ENCODE results near the gene POLDIP3.
"Not testable (repeated sequence)": the region's sequence is repeated elsewhere in the genome, so short reads cannot be mapped to it uniquely, and the experiment has no call there.

Gene POLDIP3

DNA sequence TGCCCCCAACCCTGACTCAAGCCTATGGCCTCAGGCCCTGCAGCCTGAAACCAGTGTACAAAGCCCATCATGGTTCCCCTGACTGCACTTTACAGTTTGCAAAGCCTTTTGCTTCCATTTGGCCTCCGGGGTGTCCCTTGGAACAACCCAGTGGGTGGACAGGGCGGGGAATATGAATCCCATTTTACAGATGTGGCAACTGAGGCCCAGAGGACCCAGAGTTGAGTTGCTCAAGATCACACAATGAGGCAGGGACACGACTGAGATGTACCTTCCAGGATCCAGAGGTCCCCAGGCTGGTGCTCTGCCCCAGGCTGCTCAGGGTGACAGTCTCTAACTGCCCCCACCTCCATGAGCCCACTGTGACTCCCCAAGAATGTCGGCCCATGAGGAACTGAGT is 5.4 kb upstream of the POLDIP3 start:
- Mint-ChIP-seq H3K4me1 (ENCODE audit: low read depth in 2 of 2) (peaks cover 15 to 17% of the 10 kb centered on the region in 2 donors), H3K27me3 (no peaks in the 10 kb centered on the region), H3K4me3 (no peak overlapping the region), H3K27ac (peak overlapping the region in 1 of 2 donors; percentile 29), H3K36me3 (ENCODE audit: insufficient read depth) (peaks cover 40% of the 10 kb centered on the region), H3K9me3 (no peaks in the 10 kb centered on the region)
- DNase-seq (no peak), ATAC-seq (replicated peaks) (no peak)

DNA sequence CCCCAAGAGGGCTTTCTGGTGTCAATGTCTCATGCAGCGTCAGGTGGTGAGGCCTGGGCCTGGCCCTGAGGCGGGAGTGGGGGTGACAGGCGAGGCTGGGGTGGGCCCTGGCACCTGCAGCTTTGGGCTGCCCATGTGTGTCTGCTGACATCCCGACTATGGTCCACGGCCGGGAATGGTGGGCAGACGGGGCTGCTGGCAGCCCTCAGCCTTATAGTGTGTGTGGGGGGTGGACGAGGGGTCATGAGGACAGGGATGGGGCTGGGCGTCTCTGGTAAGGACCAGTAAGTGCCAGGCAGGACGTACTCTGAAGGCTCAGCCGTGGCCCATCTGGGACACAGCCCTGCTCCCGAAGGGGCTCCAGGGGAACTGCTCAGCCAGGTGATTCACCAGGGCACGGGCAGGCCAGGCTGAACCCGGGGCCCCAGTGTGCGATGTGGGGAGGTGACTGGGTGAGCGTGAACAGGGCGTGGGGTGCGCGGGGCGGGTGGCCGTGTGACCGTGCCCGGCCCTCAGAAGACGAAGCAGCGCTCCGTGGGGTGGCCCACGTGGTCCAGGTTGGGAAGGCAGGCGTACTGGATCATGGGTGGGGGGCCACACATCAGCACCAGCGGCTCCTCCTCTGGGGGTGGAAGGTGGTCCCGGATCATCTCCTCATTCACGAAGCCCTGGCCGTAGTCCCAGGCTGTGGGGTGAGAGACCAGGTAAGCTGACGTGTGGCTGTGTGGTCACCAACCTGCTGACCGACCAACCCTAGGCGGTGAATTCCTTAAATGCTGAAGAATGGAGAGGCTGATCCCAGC is 4.8 kb upstream of the POLDIP3 start:
- Mint-ChIP-seq H3K36me3 (ENCODE audit: insufficient read depth) (peaks cover 42% of the 10 kb centered on the region), H3K9me3 (no peaks in the 10 kb centered on the region), H3K27me3 (no peaks in the 10 kb centered on the region), H3K4me3 (no peak overlapping the region), H3K4me1 (ENCODE audit: low read depth in 2 of 2) (peaks cover 18 to 21% of the 10 kb centered on the region in 2 donors), H3K27ac (peak overlapping the region in 1 of 2 donors; percentile 62)
- DNase-seq (no peak), ATAC-seq (replicated peaks) (no peak)

DNA sequence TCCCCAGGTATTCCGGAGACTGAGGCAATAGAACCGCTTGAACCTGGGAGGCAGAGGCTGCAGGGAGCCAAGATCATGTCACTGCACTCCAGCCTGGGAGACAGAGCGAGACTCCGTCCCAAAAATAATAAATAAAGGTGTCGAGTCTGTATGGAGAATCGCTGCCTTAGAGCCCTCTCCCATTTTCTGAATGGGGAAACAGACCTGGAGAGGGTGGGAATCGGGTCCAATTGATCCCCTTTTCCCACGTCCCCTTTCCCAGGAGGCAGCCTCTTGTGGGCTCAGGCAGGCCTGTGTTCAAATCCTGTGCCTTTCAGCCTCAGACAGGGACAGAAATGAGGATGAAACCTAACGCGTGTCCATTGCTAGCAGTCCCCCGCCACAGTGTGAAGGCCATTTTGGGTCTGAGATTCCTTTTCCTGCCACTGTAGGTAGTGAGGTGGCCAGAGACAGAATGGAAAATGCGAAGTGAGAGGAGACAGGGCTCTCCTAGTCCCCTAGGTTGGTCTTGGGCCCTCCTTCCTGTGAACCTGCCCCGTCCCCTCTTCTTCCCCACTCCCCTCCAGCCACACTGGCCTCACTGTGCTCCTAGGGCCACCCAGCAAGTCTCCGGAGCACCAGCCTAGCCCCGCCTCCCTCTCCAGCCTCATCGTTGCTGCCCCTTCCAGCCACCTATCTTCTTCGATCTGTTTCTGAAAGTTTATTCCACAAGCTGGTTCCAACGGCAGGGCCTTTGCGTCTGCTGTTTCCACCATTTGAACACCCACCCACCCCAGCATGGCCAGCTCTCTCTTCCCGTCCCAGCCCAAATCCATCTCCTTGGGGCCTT is 2.7 kb upstream of the POLDIP3 start:
- Mint-ChIP-seq H3K4me3 (peak overlapping the region; percentile 5 to 31), H3K9me3 (no peaks in the 10 kb centered on the region), H3K27ac (peak overlapping the region; percentile 70 to 100), H3K4me1 (ENCODE audit: low read depth in 2 of 2) (peaks cover 35 to 38% of the 10 kb centered on the region in 2 donors), H3K36me3 (ENCODE audit: insufficient read depth) (peaks cover 54% of the 10 kb centered on the region), H3K27me3 (no peaks in the 10 kb centered on the region)
- ATAC-seq (replicated peaks) (no peak), DNase-seq (no peak)

- H3K9me3 Mint-ChIP-seq, H3K27me3 Mint-ChIP-seq, DNase-seq: not testable (repeated sequence)
- H3K36me3 Mint-ChIP-seq (ENCODE audit: insufficient read depth) = peaks cover 56% of the 10 kb centered on the region
- H3K27ac Mint-ChIP-seq = peak overlapping the region; percentile 100
- peak overlapping the region; percentile 97 to 98 for H3K4me3 Mint-ChIP-seq
- peaks cover 37 to 42% of the 10 kb centered on the region in 2 donors for H3K4me1 Mint-ChIP-seq (ENCODE audit: low read depth in 2 of 2)
- ATAC-seq (replicated peaks) = peak; percentile 7
Observed at GRCh38 chr22:42615860-42616175, 1.1 kb upstream of the POLDIP3 start.

GRCh38 chr22:42615092-42615859 is 593 bp upstream of the POLDIP3 start:
- DNase-seq (peak; percentile 80 to 85 (median 82)), ATAC-seq (replicated peaks) (peak; percentile 67)
- Mint-ChIP-seq H3K4me1 (ENCODE audit: low read depth in 2 of 2) (peaks cover 42 to 47% of the 10 kb centered on the region in 2 donors), H3K27me3 (no peaks in the 10 kb centered on the region), H3K36me3 (ENCODE audit: insufficient read depth) (peaks cover 62% of the 10 kb centered on the region), H3K27ac (peak overlapping the region; percentile 100), H3K9me3 (no peaks in the 10 kb centered on the region), H3K4me3 (peak overlapping the region; percentile 97 to 98)

- ATAC-seq (replicated peaks) (peak; percentile 1), DNase-seq (peak in 1 of 3 experiments; percentile 15)
- Mint-ChIP-seq H3K36me3 (ENCODE audit: insufficient read depth) (peaks cover 65% of the 10 kb centered on the region), H3K27ac (peak overlapping the region; percentile 100), H3K4me3 (peak overlapping the region; percentile 97 to 98), H3K4me1 (ENCODE audit: low read depth in 2 of 2) (peaks cover 49 to 54% of the 10 kb centered on the region in 2 donors), H3K9me3 (no peaks in the 10 kb centered on the region), H3K27me3 (no peaks in the 10 kb centered on the region)
Observed at GRCh38 chr22:42613872-42614301, 796 bp downstream of the POLDIP3 start.

DNA sequence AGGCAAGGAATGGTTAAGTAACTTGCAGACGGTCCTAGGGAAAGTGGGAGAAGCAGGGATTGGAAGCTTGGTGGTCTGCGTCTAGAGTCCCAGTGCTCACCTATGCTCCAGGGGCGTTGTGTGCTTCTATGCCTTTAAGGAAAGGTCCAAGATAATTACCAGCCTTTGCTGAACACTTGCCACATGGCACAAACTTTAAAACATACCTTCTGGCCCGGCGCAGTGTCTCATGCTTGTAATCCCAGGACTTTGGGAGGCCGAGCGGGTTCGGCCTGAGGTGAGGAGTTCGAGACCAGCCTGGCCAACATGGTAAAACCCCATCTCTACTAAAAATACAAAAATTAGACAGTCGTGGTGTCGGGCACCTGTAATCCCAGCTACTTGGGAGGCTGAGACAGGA is 2.3 kb downstream of the POLDIP3 start:
- ATAC-seq (replicated peaks) = no peak
- Mint-ChIP-seq H3K9me3 (no peaks in the 10 kb centered on the region), H3K27ac (peak overlapping the region; percentile 100), H3K4me3 (peak overlapping the region; percentile 97 to 98), H3K4me1 (ENCODE audit: low read depth in 2 of 2) (peaks cover 51 to 55% of the 10 kb centered on the region in 2 donors), H3K27me3 (no peaks in the 10 kb centered on the region), H3K36me3 (ENCODE audit: insufficient read depth) (peaks cover 73% of the 10 kb centered on the region)
- no peak for DNase-seq

GRCh38 chr22:42611051-42611450 is 3.6 kb downstream of the POLDIP3 start:
- peaks cover 74% of the 10 kb centered on the region for H3K36me3 Mint-ChIP-seq (ENCODE audit: insufficient read depth)
- ATAC-seq (replicated peaks) (no peak), DNase-seq (no peak)
- H3K4me3 Mint-ChIP-seq = no peak overlapping the region
- peaks cover 53 to 55% of the 10 kb centered on the region in 2 donors for H3K4me1 Mint-ChIP-seq (ENCODE audit: low read depth in 2 of 2)
- no peaks in the 10 kb centered on the region for H3K27me3 Mint-ChIP-seq
- no peaks in the 10 kb centered on the region for H3K9me3 Mint-ChIP-seq
- peak overlapping the region in 1 of 2 donors; percentile 17 for H3K27ac Mint-ChIP-seq

DNA sequence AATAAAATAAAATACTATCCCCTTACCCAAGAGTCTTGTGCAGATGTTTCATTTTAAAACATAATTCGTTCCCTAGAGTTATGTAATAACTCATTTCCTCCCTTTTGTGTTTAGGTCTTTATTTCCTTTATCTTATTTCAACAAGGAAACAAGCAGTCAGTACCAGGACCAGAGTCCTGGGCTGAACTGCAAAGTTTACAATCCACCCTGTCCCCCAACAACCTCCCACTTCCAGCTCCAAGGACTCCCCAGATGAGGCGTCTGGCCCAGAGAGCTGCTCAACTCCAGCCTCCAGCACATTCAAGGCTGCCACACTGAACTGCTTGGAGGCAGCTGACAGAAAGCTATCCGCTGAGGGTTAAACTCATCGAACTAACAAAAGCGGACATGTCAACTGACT is 4.5 kb downstream of the POLDIP3 start:
- ATAC-seq (replicated peaks) (no peak), DNase-seq (no peak)
- H3K36me3 Mint-ChIP-seq (ENCODE audit: insufficient read depth) = peaks cover 72% of the 10 kb centered on the region
- no peaks in the 10 kb centered on the region for H3K9me3 Mint-ChIP-seq
- H3K27me3 Mint-ChIP-seq = no peaks in the 10 kb centered on the region
- H3K4me1 Mint-ChIP-seq (ENCODE audit: low read depth in 2 of 2) = peaks cover 53 to 57% of the 10 kb centered on the region in 2 donors
- peak overlapping the region in 1 of 2 donors; percentile 33 for H3K4me3 Mint-ChIP-seq
- H3K27ac Mint-ChIP-seq = no peak overlapping the region

GRCh38 chr22:42608823-42609361 is 5.8 kb downstream of the POLDIP3 start:
- H3K36me3 Mint-ChIP-seq (ENCODE audit: insufficient read depth) = peaks cover 69% of the 10 kb centered on the region
- no peak overlapping the region for H3K27ac Mint-ChIP-seq
- DNase-seq = no peak
- ATAC-seq (replicated peaks) = no peak
- H3K4me1 Mint-ChIP-seq (ENCODE audit: low read depth in 2 of 2) = peaks cover 50 to 57% of the 10 kb centered on the region in 2 donors
- H3K4me3 Mint-ChIP-seq = peak overlapping the region in 1 of 2 donors; percentile 17
- no peaks in the 10 kb centered on the region for H3K27me3 Mint-ChIP-seq
- no peaks in the 10 kb centered on the region for H3K9me3 Mint-ChIP-seq

DNA sequence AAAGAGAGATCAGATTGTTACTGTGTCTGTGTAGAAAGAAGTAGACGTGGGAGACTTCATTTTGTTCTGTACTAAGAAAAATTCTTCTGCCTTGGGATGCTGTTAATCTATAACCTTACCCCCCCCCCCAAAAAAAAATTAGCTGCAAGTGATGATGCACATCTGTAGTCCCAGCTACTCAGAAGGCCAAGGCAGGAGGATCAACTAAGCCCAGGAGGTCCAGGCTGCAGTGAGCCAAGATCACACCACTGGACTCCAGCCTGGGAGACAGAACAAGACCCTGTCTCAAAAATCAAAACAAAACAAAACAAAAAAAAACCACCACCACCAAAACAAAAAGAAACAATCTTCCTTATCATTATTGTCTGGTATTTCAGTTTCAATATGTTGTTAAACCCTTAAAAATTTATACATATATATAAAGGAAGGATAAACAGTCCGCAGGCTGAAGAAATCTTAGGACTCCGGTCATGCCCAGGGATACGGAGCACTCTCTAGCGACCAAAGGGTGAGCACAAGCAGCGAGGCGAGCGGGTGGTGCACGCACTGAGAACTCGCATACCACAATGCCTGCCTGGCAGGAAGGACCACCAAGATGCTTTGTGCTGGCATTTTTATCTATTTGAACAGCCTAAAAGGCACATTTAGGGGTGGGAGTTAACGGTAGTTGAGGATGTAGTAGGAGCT is 6.4 kb downstream of the POLDIP3 start:
- H3K4me3 Mint-ChIP-seq = peak overlapping the region in 1 of 2 donors; percentile 17
- ATAC-seq (replicated peaks) = no peak
- H3K36me3 Mint-ChIP-seq (ENCODE audit: insufficient read depth) = peaks cover 68% of the 10 kb centered on the region
- no peaks in the 10 kb centered on the region for H3K27me3 Mint-ChIP-seq
- no peak for DNase-seq
- no peaks in the 10 kb centered on the region for H3K9me3 Mint-ChIP-seq
- H3K4me1 Mint-ChIP-seq (ENCODE audit: low read depth in 2 of 2) = peaks cover 48 to 55% of the 10 kb centered on the region in 2 donors
- H3K27ac Mint-ChIP-seq = no peak overlapping the region

DNA sequence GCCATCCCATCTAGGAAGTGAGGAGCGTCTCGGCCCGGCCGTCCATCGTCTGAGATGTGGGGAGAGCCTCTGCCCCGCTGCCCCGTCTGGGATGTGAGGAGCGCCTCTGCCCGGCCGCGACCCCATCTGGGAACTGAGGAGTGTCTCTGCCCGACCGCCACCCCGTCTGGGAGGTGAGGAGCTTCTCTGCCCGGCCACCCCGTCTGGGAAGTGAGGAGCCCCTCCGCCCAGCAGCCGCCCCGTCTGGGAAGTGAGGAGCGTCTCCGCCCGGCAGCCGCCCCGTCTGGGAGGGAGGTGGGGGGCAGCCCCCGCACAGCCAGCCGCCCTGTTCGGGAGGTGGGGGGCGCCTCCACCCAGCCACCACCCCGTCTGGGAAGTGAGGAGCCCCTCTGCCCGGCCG is 7.0 kb downstream of the POLDIP3 start:
- not testable (repeated sequence) for H3K9me3 Mint-ChIP-seq; H3K27ac Mint-ChIP-seq; H3K4me3 Mint-ChIP-seq; DNase-seq; ATAC-seq (replicated peaks); H3K27me3 Mint-ChIP-seq
- H3K36me3 Mint-ChIP-seq (ENCODE audit: insufficient read depth) = peaks cover 70% of the 10 kb centered on the region
- H3K4me1 Mint-ChIP-seq (ENCODE audit: low read depth in 2 of 2) = peaks cover 46 to 54% of the 10 kb centered on the region in 2 donors

Measured in effector memory CD8-positive, alpha-beta T cell (primary cell).